Measurements from ENCODE around the gene ICAM1. TPM values are rescaled to one million over a fixed set of nuclear protein-coding genes. Genes with fewer than 3 reads are reported as not detected.

The ICAM1 gene
- total and polyA plus RNA-seq, 10 of the 15 experiments (the other 5 are each of a cell fraction or from before 2014, with no cell fraction given), result 7.6 to 115 (median 60.2) TPM

DNA sequence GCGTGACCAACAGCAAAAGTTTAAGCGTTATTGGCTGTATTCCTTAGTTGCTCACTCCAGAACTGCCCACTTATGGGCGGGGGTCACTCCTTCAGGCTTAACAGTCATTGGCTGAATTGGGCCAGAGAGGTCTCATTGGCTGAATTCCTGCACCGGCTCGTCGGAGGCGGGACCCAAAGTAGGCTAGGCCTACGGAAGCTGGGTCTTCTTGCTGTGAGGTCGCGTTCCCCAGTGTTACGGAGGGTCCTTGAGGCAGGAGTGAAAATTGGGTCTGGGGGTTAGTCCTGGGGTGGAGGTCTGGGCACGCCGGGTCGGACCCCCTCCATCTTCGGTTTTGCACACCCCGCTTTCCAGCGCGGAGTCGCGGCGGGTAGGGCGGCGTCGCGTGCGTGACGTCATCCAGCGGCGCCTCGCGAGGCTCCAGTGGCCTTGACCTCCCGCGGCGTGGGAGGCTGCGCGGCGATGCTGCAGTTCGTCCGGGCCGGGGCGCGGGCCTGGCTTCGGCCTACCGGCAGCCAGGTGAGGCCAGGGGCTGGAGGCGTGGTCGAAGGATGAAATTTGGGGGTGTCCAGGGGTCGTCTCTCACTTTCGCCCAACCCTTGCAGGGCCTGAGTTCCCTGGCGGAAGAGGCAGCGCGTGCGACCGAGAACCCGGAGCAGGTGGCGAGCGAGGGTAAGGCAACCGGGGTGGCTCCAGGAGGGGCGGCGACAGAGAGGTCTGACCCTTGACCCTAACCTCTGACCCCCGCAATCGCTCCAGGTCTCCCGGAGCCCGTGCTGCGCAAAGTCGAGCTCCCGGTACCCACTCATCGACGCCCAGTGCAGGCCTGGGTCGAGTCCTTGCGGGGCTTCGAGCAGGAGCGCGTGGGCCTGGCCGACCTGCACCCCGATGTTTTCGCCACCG lies 18.9 kb upstream of the ICAM1 start, which contains the start of gene MRPL4:
Gene MRPL4 (plus strand): TSS at position 423 of the 903 bp plus-strand sequence. CDS start 40 bp downstream, at position 463.
- H2AFZ ChIP-seq (ENCODE audit: control insufficient read depth, low read depth, low read length), result peak within 1 kb of the TSS; percentile 99
- peak; percentile 96 for DNase-seq (ENCODE audit: low read depth, low spot score)
- peaks cover 22% of the 10 kb centered on the region for H3K79me2 ChIP-seq (ENCODE audit: control insufficient read depth, insufficient read depth, low read length)
- BruUV-seq (replicated peaks), result no TSS peak
- no peaks in the 10 kb centered on the region for H3K27me3 ChIP-seq (replicated peaks in 1 of 2; ENCODE audit: control insufficient read depth in 2 of 2, insufficient read depth in 2 of 2, low read length in 1 of 2)
- peak; percentile 97 for ATAC-seq
- peak; percentile 99 for FAIRE-seq
- intact Hi-C loops (cut with micrococcal nuclease; ENCODE audit: unreplicated experiment), result loop anchor here (1.0 to 5.0 kb wide), 3 partner anchors 33 to 130 kb away; partner anchors contain the start of gene DNMT1
- no peaks in the 10 kb centered on the region; the same call in 2 of the 3 replicates for H3K9me3 ChIP-seq (replicated peaks; ENCODE audit: control insufficient read depth, insufficient read depth, low read length)
- H3K4me1 ChIP-seq (ENCODE audit: control insufficient read depth, insufficient read depth, low read length), result peaks cover 17% of the 10 kb centered on the region
- RAD21 ChIA-PET (ENCODE audit: unreplicated experiment), result interaction anchor here (0.5 to 8.4 kb wide), 11 partner anchors 12 to 320 kb away, joined by 3 to 98 read pairs (median 4); partner anchors contain the start of genes ICAM1, ICAM5 and S1PR2
- no peaks in the 10 kb centered on the region for H4K20me1 ChIP-seq (ENCODE audit: control insufficient read depth, insufficient read depth)
- in situ Hi-C loops (cut with MboI), result no loop called here
- SMC1A ChIA-PET (ENCODE audit: uncharacterized antibody, unreplicated experiment), result interaction anchor here (0.9 to 3.9 kb wide), 9 partner anchors 8 to 320 kb away, joined by 3 to 78 read pairs (median 4); partner anchors contain the start of genes DNMT1, ICAM1 and S1PR2
- peak within 1 kb of the TSS; percentile 96 for H3K27ac ChIP-seq (ENCODE audit: control insufficient read depth, insufficient read depth)
- H3K36me3 ChIP-seq (ENCODE audit: control insufficient read depth in 2 of 2, insufficient read depth in 2 of 2, low read length in 1 of 2), result peaks cover 8 to 10% of the 10 kb centered on the region in 2 experiments; a peak in 3 of 4 replicates
- H3K9ac ChIP-seq (ENCODE audit: control insufficient read depth, insufficient read depth, low read length), result peak within 1 kb of the TSS; percentile 84
- peak within 1 kb of the TSS; percentile 85 for H3K4me2 ChIP-seq (ENCODE audit: control insufficient read depth, insufficient read depth)
- under 1% methylated on average over 75 of the region's 77 CpGs for WGBS (ENCODE audit: insufficient coverage, insufficient replicate concordance, low lambda C conversion rate, missing lambda C conversion rate)
- POLR2A ChIA-PET, result interaction anchor here (0.6 to 1.4 kb wide), 7 partner anchors 20 to 156 kb away, joined by 3 to 5 read pairs (median 3); no protein-coding TSS in a partner anchor
- H3K4me3 ChIP-seq, result peak within 1 kb of the TSS; percentile 93
- CTCF ChIA-PET, result interaction anchor here (0.6 to 8.3 kb wide), 9 partner anchors 15 to 320 kb away, joined by 3 to 148 read pairs (median 12); partner anchors contain the start of genes ANGPTL6 and S1PR2
- TF ChIP-seq CHD4 (IDR thresholded peaks at IDR 0.05) (no peak), DPF2 (IDR thresholded peaks at IDR 0.05) (peak; percentile 79), CHD2 (IDR thresholded peaks at IDR 0.05; ENCODE audit: borderline replicate concordance, low read depth, low read length) (peak; percentile 88), SRF (IDR thresholded peaks at IDR 0.05; ENCODE audit: low read depth in 2 of 2, low read length in 2 of 2) (peak; percentile 71 to 90), POU2F2 (IDR thresholded peaks at IDR 0.05; ENCODE audit: borderline replicate concordance, low read depth, low read length) (peak; percentile 78; the same call in 2 of the 3 replicates), SMARCA5 (IDR thresholded peaks at IDR 0.05) (peak; percentile 72), ATF7 (IDR thresholded peaks at IDR 0.05; ENCODE audit: low read depth) (peak; percentile 96), RFX5 (IDR thresholded peaks at IDR 0.05; ENCODE audit: low read depth, low read length) (peak; percentile 61; the same call in 1 of the 2 replicates), HDGF (IDR thresholded peaks at IDR 0.05) (no peak), ZSCAN29 (IDR thresholded peaks at IDR 0.05) (0 out of 2 replicates have a peak, but pooled peaks have one; percentile 70), BCL11A (IDR thresholded peaks at IDR 0.05; ENCODE audit: low read depth, low read length) (no peak), SIX5 (IDR thresholded peaks at IDR 0.05; ENCODE audit: low read depth, low read length, severe bottlenecking) (peak; percentile 46), HCFC1 (IDR thresholded peaks at IDR 0.05; ENCODE audit: low read length) (peak; percentile 83), TAF1 (IDR thresholded peaks at IDR 0.05; ENCODE audit: borderline replicate concordance, low read depth, low read length) (peak; percentile 72), MYB (IDR thresholded peaks at IDR 0.05; ENCODE audit: borderline replicate concordance, low read depth, low read length) (no peak), FOS (IDR thresholded peaks at IDR 0.05; ENCODE audit: borderline replicate concordance, extremely low read depth, insufficient read length) (peak; percentile 72)
- TF ChIP-seq, protein P1, sequence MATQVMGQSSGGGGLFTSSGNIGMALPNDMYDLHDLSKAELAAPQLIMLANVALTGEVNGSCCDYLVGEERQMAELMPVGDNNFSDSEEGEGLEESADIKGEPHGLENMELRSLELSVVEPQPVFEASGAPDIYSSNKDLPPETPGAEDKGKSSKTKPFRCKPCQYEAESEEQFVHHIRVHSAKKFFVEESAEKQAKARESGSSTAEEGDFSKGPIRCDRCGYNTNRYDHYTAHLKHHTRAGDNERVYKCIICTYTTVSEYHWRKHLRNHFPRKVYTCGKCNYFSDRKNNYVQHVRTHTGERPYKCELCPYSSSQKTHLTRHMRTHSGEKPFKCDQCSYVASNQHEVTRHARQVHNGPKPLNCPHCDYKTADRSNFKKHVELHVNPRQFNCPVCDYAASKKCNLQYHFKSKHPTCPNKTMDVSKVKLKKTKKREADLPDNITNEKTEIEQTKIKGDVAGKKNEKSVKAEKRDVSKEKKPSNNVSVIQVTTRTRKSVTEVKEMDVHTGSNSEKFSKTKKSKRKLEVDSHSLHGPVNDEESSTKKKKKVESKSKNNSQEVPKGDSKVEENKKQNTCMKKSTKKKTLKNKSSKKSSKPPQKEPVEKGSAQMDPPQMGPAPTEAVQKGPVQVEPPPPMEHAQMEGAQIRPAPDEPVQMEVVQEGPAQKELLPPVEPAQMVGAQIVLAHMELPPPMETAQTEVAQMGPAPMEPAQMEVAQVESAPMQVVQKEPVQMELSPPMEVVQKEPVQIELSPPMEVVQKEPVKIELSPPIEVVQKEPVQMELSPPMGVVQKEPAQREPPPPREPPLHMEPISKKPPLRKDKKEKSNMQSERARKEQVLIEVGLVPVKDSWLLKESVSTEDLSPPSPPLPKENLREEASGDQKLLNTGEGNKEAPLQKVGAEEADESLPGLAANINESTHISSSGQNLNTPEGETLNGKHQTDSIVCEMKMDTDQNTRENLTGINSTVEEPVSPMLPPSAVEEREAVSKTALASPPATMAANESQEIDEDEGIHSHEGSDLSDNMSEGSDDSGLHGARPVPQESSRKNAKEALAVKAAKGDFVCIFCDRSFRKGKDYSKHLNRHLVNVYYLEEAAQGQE (IDR thresholded peaks at IDR 0.05; ENCODE audit: low read depth, low read length), result peak; percentile 27; the same call in 1 of the 2 replicates
- TF ChIP-seq, protein P2, sequence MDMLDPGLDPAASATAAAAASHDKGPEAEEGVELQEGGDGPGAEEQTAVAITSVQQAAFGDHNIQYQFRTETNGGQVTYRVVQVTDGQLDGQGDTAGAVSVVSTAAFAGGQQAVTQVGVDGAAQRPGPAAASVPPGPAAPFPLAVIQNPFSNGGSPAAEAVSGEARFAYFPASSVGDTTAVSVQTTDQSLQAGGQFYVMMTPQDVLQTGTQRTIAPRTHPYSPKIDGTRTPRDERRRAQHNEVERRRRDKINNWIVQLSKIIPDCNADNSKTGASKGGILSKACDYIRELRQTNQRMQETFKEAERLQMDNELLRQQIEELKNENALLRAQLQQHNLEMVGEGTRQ (IDR thresholded peaks at IDR 0.05; ENCODE audit: borderline replicate concordance, low read depth, low read length), result no peak
- TF ChIP-seq, protein P3, sequence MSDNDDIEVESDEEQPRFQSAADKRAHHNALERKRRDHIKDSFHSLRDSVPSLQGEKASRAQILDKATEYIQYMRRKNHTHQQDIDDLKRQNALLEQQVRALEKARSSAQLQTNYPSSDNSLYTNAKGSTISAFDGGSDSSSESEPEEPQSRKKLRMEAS (IDR thresholded peaks at IDR 0.05; ENCODE audit: low read depth, low read length), result peak; percentile 88

All from GM12878 (cell line).